WTC11 (cell line): ENCODE measurements around the gene MMAA. TPM values are rescaled to one million over a fixed set of nuclear protein-coding genes. Genes with fewer than 3 reads are reported as not detected.

Source experiments
- CREM ChIP-seq: sonication (generic); formaldehyde crosslinking; IDR thresholded peaks from 2 replicates; pipeline ENCODE4 v1.8.1; 2022; ENCODE audit warnings: mild to moderate bottlenecking, missing genetic modification reagents, moderate library complexity
- E2F4 ChIP-seq: sonication (generic); formaldehyde crosslinking; IDR thresholded peaks from 2 replicates; pipeline ENCODE4 v1.8.1; 2022; ENCODE audit warnings: low read depth, mild to moderate bottlenecking, moderate library complexity, missing genetic modification reagents, borderline replicate concordance
- E2F5 ChIP-seq: sonication (generic); formaldehyde crosslinking; IDR thresholded peaks from 2 replicates; pipeline ENCODE4 v1.8.1; 2022; ENCODE audit warnings: mild to moderate bottlenecking, moderate library complexity, missing genetic modification reagents
- EMX1 ChIP-seq: fragments of 250-450 bp; sonication (Bioruptor Pico); IDR thresholded peaks from 2 replicates; pipeline ENCODE4 v1.8.0; 2021; ENCODE audit warnings: mild to moderate bottlenecking
- ERG ChIP-seq: fragments of 250-450 bp; sonication (Bioruptor Pico); IDR thresholded peaks from 2 replicates; pipeline ENCODE4 v1.8.0; 2021; ENCODE audit warnings: mild to moderate bottlenecking
- FOXJ3 ChIP-seq: sonication (generic); formaldehyde crosslinking; IDR thresholded peaks from 2 replicates; pipeline ENCODE4 v1.9.0; 2021; ENCODE audit warnings: missing genetic modification reagents, mild to moderate bottlenecking, borderline replicate concordance
- GABPB1 ChIP-seq: sonication (generic); formaldehyde crosslinking; IDR thresholded peaks from 2 replicates; pipeline ENCODE4 v1.8.1; 2023; ENCODE audit warnings: mild to moderate bottlenecking, missing genetic modification reagents
- HMGA2 ChIP-seq: fragments of 250-450 bp; sonication (Bioruptor Pico); IDR thresholded peaks from 2 replicates; pipeline ENCODE4 v1.4.0; 2021; ENCODE audit warnings: mild to moderate bottlenecking, moderate library complexity
- IRF2 ChIP-seq: sonication (generic); formaldehyde crosslinking; IDR thresholded peaks from 2 replicates; pipeline ENCODE4 v1.8.0; 2022; ENCODE audit warnings: low read depth, missing genetic modification reagents, borderline replicate concordance
- JAZF1 ChIP-seq: fragments of 250-450 bp; sonication (Bioruptor Pico); IDR thresholded peaks from 2 replicates; pipeline ENCODE4 v1.9.0; 2021; ENCODE audit warnings: moderate library complexity, mild to moderate bottlenecking, inconsistent platforms
- NR2C2 ChIP-seq: sonication (generic); formaldehyde crosslinking; IDR thresholded peaks from 2 replicates; pipeline ENCODE4 v1.8.0; 2022; ENCODE audit warnings: mild to moderate bottlenecking, missing genetic modification reagents
- OVOL2 ChIP-seq: fragments of 250-450 bp; sonication (Bioruptor Pico); IDR thresholded peaks from 2 replicates; pipeline ENCODE4 v1.9.0; 2021; ENCODE audit warnings: mild to moderate bottlenecking, borderline replicate concordance
- PRDM15 ChIP-seq: sonication (generic); formaldehyde crosslinking; IDR thresholded peaks from 2 replicates; pipeline ENCODE4 v1.8.0; 2022; ENCODE audit warnings: missing genetic modification reagents
- PREB ChIP-seq: sonication (generic); formaldehyde crosslinking; IDR thresholded peaks from 2 replicates; pipeline ENCODE4 v1.8.1; 2022; ENCODE audit warnings: mild to moderate bottlenecking, missing genetic modification reagents, moderate library complexity, borderline replicate concordance
- RORB ChIP-seq: fragments of 250-450 bp; sonication (Bioruptor Pico); IDR thresholded peaks from 2 replicates; pipeline ENCODE4 v1.9.0; 2021; ENCODE audit warnings: mild to moderate bottlenecking
- SMAD3 ChIP-seq: sonication (generic); formaldehyde crosslinking; IDR thresholded peaks from 2 replicates; pipeline ENCODE4 v1.8.0; 2022; ENCODE audit warnings: missing genetic modification reagents, mild to moderate bottlenecking, borderline replicate concordance
- SMAD4 ChIP-seq: sonication (generic); formaldehyde crosslinking; IDR thresholded peaks from 2 replicates; pipeline ENCODE4 v1.8.0; 2022; ENCODE audit warnings: mild to moderate bottlenecking, missing genetic modification reagents
- STAT6 ChIP-seq: sonication (generic); formaldehyde crosslinking; conservative IDR thresholded peaks from 2 replicates; pipeline ENCODE4 v1.8.1; 2023; ENCODE audit warnings: mild to moderate bottlenecking, low read depth, missing genetic modification reagents, moderate library complexity
- TEAD4 ChIP-seq: sonication (generic); formaldehyde crosslinking; IDR thresholded peaks from 2 replicates; pipeline ENCODE4 v1.8.0; 2022; ENCODE audit warnings: mild to moderate bottlenecking, missing genetic modification reagents
- USF1 ChIP-seq: sonication (generic); formaldehyde crosslinking; IDR thresholded peaks from 2 replicates; pipeline ENCODE4 v1.8.0; 2022; ENCODE audit warnings: mild to moderate bottlenecking, missing genetic modification reagents
- USF2 ChIP-seq: sonication (generic); formaldehyde crosslinking; IDR thresholded peaks from 2 replicates; pipeline ENCODE4 v1.8.1; 2023; ENCODE audit warnings: mild to moderate bottlenecking, missing genetic modification reagents, moderate library complexity
- ZBTB21 ChIP-seq: sonication (generic); formaldehyde crosslinking; IDR thresholded peaks from 2 replicates; pipeline ENCODE4 v1.8.1; 2023; ENCODE audit warnings: mild to moderate bottlenecking, missing genetic modification reagents, borderline replicate concordance
- ZNF121 ChIP-seq: sonication (generic); formaldehyde crosslinking; IDR thresholded peaks from 2 replicates; pipeline ENCODE4 v1.8.0; 2023; ENCODE audit warnings: missing genetic modification reagents
- ZNF396 ChIP-seq: fragments of 250-450 bp; sonication (Bioruptor Pico); IDR thresholded peaks from 2 replicates; pipeline ENCODE4 v1.8.0; 2021; ENCODE audit warnings: mild to moderate bottlenecking, moderate library complexity, borderline replicate concordance
- ZSCAN18 ChIP-seq: fragments of 250-450 bp; sonication (Bioruptor Pico); IDR thresholded peaks from 2 replicates; pipeline ENCODE4 v2.1.2; 2022; ENCODE audit warnings: mild to moderate bottlenecking, moderate library complexity
- total RNA-seq: library from RNA; stranded (reverse); gene quantifications from 3 replicates; pipeline ENCODE4 v1.2.3, GENCODE V29; 2021

The MMAA gene
- total RNA-seq, 1 experiment from 2014 or later, result 4.9 TPM

- TF ChIP-seq RORB (CRISPR knock-in tag) (no peak), PREB (CRISPR knock-in tag) (0 out of 2 replicates have a peak, but pooled peaks have one; percentile 71), OVOL2 (CRISPR knock-in tag) (no peak), ZBTB21 (peak; percentile 89; the same call in 1 of the 2 replicates), ZNF396 (CRISPR knock-in tag) (no peak), E2F4 (CRISPR knock-in tag) (no peak), SMAD3 (CRISPR knock-in tag) (peak; percentile 91), CREM (CRISPR knock-in tag) (no peak; the same call in 1 of the 2 replicates), HMGA2 (CRISPR knock-in tag) (no peak), ERG (no peak), EMX1 (no peak), GABPB1 (CRISPR knock-in tag) (peak; percentile 81), USF1 (CRISPR knock-in tag) (peak; percentile 83), SMAD4 (CRISPR knock-in tag) (0 out of 2 replicates have a peak, but pooled peaks have one; percentile 41), IRF2 (CRISPR knock-in tag) (no peak), ZSCAN18 (CRISPR knock-in tag) (no peak), STAT6 (CRISPR knock-in tag) (no peak), TEAD4 (CRISPR knock-in tag) (peak; percentile 36; the same call in 1 of the 2 replicates), ZNF121 (CRISPR knock-in tag) (no peak), PRDM15 (CRISPR knock-in tag) (no peak), JAZF1 (no peak), E2F5 (CRISPR knock-in tag) (peak; percentile 93), FOXJ3 (no peak), NR2C2 (CRISPR knock-in tag) (no peak), USF2 (CRISPR knock-in tag) (peak; percentile 82)
Measured at GRCh38 chr4:145618932-145619638, at the start of gene MMAA (continued).
